SK-N-MC (cell line): ENCODE results near the gene TNNI3.

Source experiments
- EZH2 ChIP-seq: fragments of 200-600 bp; sonication (generic); IDR thresholded peaks from one replicate; pipeline ENCODE4 v1.6.1; 2017; ENCODE audit warnings: antibody characterized with exemption
- POLR2AphosphoS5 ChIP-seq: IDR thresholded peaks from 2 replicates; pipeline ENCODE4 v1.6.1; 2012; ENCODE audit warnings: mild to moderate bottlenecking, low read depth, low read length, borderline replicate concordance

- TF ChIP-seq POLR2AphosphoS5: no peak
- no peak for TF ChIP-seq EZH2
These were observed 42.2 kb upstream of the TNNI3 start for GRCh38 chr19:55199620-55200204.
